ENCODE results near the gene FAM9A. TPM values are rescaled to one million over a fixed set of nuclear protein-coding genes. Genes with fewer than 3 reads are reported as not detected.

The FAM9A gene
- total RNA-seq, 2 donors from 2014 or later: 1.3 TPM; not detected in 1

GRCh38 chrX:8848441-8848840, 47.3 kb upstream of the FAM9A start:
- Histone ChIP-seq H3K36me3 (no peaks in the 10 kb centered on the region), H3K4me3 (no peak overlapping the region), H3K27ac (no peak overlapping the region), H3K27me3 (replicated peaks; ENCODE audit: insufficient read depth) (no peaks in the 10 kb centered on the region), H3K4me1 (replicated peaks) (no peaks in the 10 kb centered on the region), H3K9me3 (no peaks in the 10 kb centered on the region)
- 76% methylated on average over 3 of the region's 3 CpGs for WGBS
- DNase-seq (ENCODE audit: low spot score): no peak
- intact Hi-C loops (cut with DNase I): no loop called here
- TF ChIP-seq POLR2A (IDR thresholded peaks at IDR 0.05) (no peak), CTCF (IDR thresholded peaks at IDR 0.05) (no peak), POLR2AphosphoS5 (IDR thresholded peaks at IDR 0.05) (no peak)

GRCh38 chrX:8847360-8847759, 46.2 kb upstream of the FAM9A start:
- Histone ChIP-seq H3K4me3 (no peak overlapping the region), H3K9me3 (no peaks in the 10 kb centered on the region), H3K36me3 (no peaks in the 10 kb centered on the region), H3K27ac (no peak overlapping the region), H3K4me1 (replicated peaks) (no peaks in the 10 kb centered on the region), H3K27me3 (replicated peaks; ENCODE audit: insufficient read depth) (no peaks in the 10 kb centered on the region)
- 67% methylated on average over 1 of the region's 1 CpG for WGBS
- intact Hi-C loops (cut with DNase I): no loop called here
- no peak for DNase-seq (ENCODE audit: low spot score)
- TF ChIP-seq CTCF (IDR thresholded peaks at IDR 0.05) (no peak), POLR2AphosphoS5 (IDR thresholded peaks at IDR 0.05) (no peak), POLR2A (IDR thresholded peaks at IDR 0.05) (no peak)

- Histone ChIP-seq H3K36me3 (no peaks in the 10 kb centered on the region), H3K4me3 (no peak overlapping the region), H3K9me3 (no peaks in the 10 kb centered on the region), H3K4me1 (replicated peaks) (no peaks in the 10 kb centered on the region), H3K27me3 (replicated peaks; ENCODE audit: insufficient read depth) (no peaks in the 10 kb centered on the region), H3K27ac (no peak overlapping the region)
- WGBS: 59% methylated on average over 5 of the region's 5 CpGs
- TF ChIP-seq POLR2A (IDR thresholded peaks at IDR 0.05): no peak
- TF ChIP-seq CTCF (IDR thresholded peaks at IDR 0.05): no peak
- TF ChIP-seq POLR2AphosphoS5 (IDR thresholded peaks at IDR 0.05): no peak
- DNase-seq (ENCODE audit: low spot score): no peak
- intact Hi-C loops (cut with DNase I): no loop called here
Observed at GRCh38 chrX:8846266-8846665, 45.1 kb upstream of the FAM9A start.

- Histone ChIP-seq H3K4me3 (no peak overlapping the region), H3K27ac (no peak overlapping the region), H3K4me1 (replicated peaks) (no peaks in the 10 kb centered on the region), H3K27me3 (replicated peaks; ENCODE audit: insufficient read depth) (no peaks in the 10 kb centered on the region), H3K9me3 (no peaks in the 10 kb centered on the region), H3K36me3 (no peaks in the 10 kb centered on the region)
- DNase-seq (ENCODE audit: low spot score): no peak
- intact Hi-C loops (cut with DNase I): no loop called here
- TF ChIP-seq CTCF (IDR thresholded peaks at IDR 0.05) (no peak), POLR2AphosphoS5 (IDR thresholded peaks at IDR 0.05) (no peak), POLR2A (IDR thresholded peaks at IDR 0.05) (no peak)
- WGBS: 97% methylated on average over 10 of the region's 10 CpGs
Observed at GRCh38 chrX:8845469-8845868, 44.3 kb upstream of the FAM9A start.

- Histone ChIP-seq H3K27me3 (replicated peaks; ENCODE audit: insufficient read depth) (no peaks in the 10 kb centered on the region), H3K4me1 (replicated peaks) (no peaks in the 10 kb centered on the region), H3K9me3 (no peaks in the 10 kb centered on the region), H3K27ac (no peak overlapping the region), H3K4me3 (no peak overlapping the region), H3K36me3 (no peaks in the 10 kb centered on the region)
- no peak for DNase-seq (ENCODE audit: low spot score)
- 82% methylated on average over 11 of the region's 11 CpGs for WGBS
- intact Hi-C loops (cut with DNase I): no loop called here
- TF ChIP-seq POLR2A (IDR thresholded peaks at IDR 0.05) (no peak), POLR2AphosphoS5 (IDR thresholded peaks at IDR 0.05) (no peak), CTCF (IDR thresholded peaks at IDR 0.05) (no peak)
Observed at GRCh38 chrX:8845060-8845459, 43.9 kb upstream of the FAM9A start.

All from prostate gland (tissue), 2 donors.